Endothelial cell of umbilical vein (primary cell): ENCODE measurements around the gene TFAP2A. TPM values are rescaled to one million over a fixed set of nuclear protein-coding genes. Genes with fewer than 3 reads are reported as not detected.

Experiments
- BruUV-seq: library from RNA; stranded (reverse); fragments of 400-500 nt; replicated peaks from 2 replicates; lab custom pipeline; 2021; lab: Mats Ljungman, UMichigan
- CTCF ChIA-PET: fragments of 300-600, 350-600 bp; sonication (Branson Sonifier 250); formaldehyde crosslinking; loops from one replicate; lab custom pipeline; 2021; ENCODE audit warnings: antibody characterized with exemption, inconsistent platforms; lab: Charles Lee
- POLR2A ChIA-PET: fragments of 300-600, 350-600 bp; sonication (Branson Sonifier 250); formaldehyde crosslinking; loops from one replicate; lab custom pipeline; 2021; ENCODE audit warnings: antibody characterized with exemption, inconsistent platforms; lab: Charles Lee
- DNase-seq: peaks from one replicate; pipeline ENCODE4 v3.0.0-alpha.2; 2011; ENCODE audit warnings: low read depth, low spot score
- FAIRE-seq: peaks from 2 replicates; lab custom pipeline; 2011; peaks lifted over from hg19 to GRCh38; lab: Jason Lieb, UNC
- H2AFZ ChIP-seq: 2 replicates; pipeline ENCODE4 v1.6.0; 2012; ENCODE audit warnings: low read depth, low read length, control low read depth, inconsistent platforms
- H3K27ac ChIP-seq: 2 replicates; pipeline ENCODE4 v1.5.1; 2011; ENCODE audit warnings: low read depth, mild to moderate bottlenecking, control low read depth, low read length, moderate library complexity; ENCODE audit not compliant: insufficient read depth
- H3K27me3 ChIP-seq, 2 experiments: 2 replicates each; pipeline versions ENCODE4 v1.6.0 to v1.6.1; 2011; ENCODE audit warnings: low read length in 2 of 2, mixed read lengths in 1 of 2; ENCODE audit not compliant: control insufficient read depth in 2 of 2, insufficient read depth in 2 of 2
- H3K36me3 ChIP-seq, 2 experiments: 2 replicates in 1 of 2; 3 replicates in 1 of 2; pipeline ENCODE4 v1.5.1; 2011; ENCODE audit warnings: low read length in 2 of 2, mild to moderate bottlenecking in 1 of 2, moderate library complexity in 1 of 2; ENCODE audit not compliant: control insufficient read depth in 2 of 2, insufficient read depth in 2 of 2; ENCODE audit errors: extremely low read depth in 1 of 2
- H3K4me1 ChIP-seq: 3 replicates; pipeline ENCODE4 v1.5.1; 2011; ENCODE audit warnings: mild to moderate bottlenecking, low read length; ENCODE audit not compliant: control insufficient read depth, insufficient read depth; ENCODE audit errors: extremely low read depth
- H3K4me2 ChIP-seq: 2 replicates; pipeline ENCODE4 v1.6.1; 2011; ENCODE audit warnings: low read length, control low read depth, mixed read lengths; ENCODE audit not compliant: insufficient read depth
- H3K4me3 ChIP-seq, 3 experiments: fragments of 200-600 bp in 1 of 3; sonication (generic), shearing (Covaris generic) in 1 of 3; replicated peaks in 1 of 3; 2 replicates each; pipeline ENCODE4 v1.5.1; 2011 to 2016; ENCODE audit warnings: control low read depth in 3 of 3, low read length in 3 of 3, mild to moderate bottlenecking in 2 of 3, inconsistent platforms in 1 of 3, low read depth in 1 of 3, moderate library complexity in 1 of 3; ENCODE audit not compliant: insufficient read depth in 1 of 3
- H3K79me2 ChIP-seq: 2 replicates; pipeline ENCODE4 v1.6.0; 2012; ENCODE audit warnings: low read length, inconsistent platforms; ENCODE audit not compliant: control insufficient read depth, insufficient read depth
- H3K9ac ChIP-seq: replicated peaks from 2 replicates; pipeline ENCODE3; 2011; ENCODE audit warnings: low read length, control low read depth; ENCODE audit not compliant: insufficient read depth; ENCODE audit errors: extremely low read depth
- H3K9me1 ChIP-seq: replicated peaks from 3 replicates; pipeline ENCODE4 v1.6.0; 2011; ENCODE audit warnings: mild to moderate bottlenecking, low read length; ENCODE audit not compliant: control insufficient read depth, insufficient read depth; ENCODE audit errors: extremely low read depth
- H3K9me3 ChIP-seq: replicated peaks from 2 replicates; pipeline ENCODE4 v1.5.1; 2012; ENCODE audit warnings: low read length, inconsistent platforms; ENCODE audit not compliant: control insufficient read depth, insufficient read depth
- H4K20me1 ChIP-seq: replicated peaks from 2 replicates; pipeline ENCODE3; 2011; ENCODE audit warnings: mild to moderate bottlenecking, low read length; ENCODE audit not compliant: control insufficient read depth, insufficient read depth; ENCODE audit errors: extremely low read depth
- EZH2 ChIP-seq: IDR thresholded peaks from 2 replicates; pipeline ENCODE4 v1.6.1; 2012; ENCODE audit warnings: borderline replicate concordance, low read depth, mild to moderate bottlenecking, moderate library complexity, low read length, inconsistent platforms; ENCODE audit not compliant: severe bottlenecking
- FOS ChIP-seq: IDR thresholded peaks from 2 replicates; pipeline ENCODE4 v1.6.1; 2011; ENCODE audit warnings: mild to moderate bottlenecking, low read length, moderate library complexity, borderline replicate concordance; ENCODE audit not compliant: insufficient read depth
- GATA2 ChIP-seq: IDR thresholded peaks from 2 replicates; pipeline ENCODE4 v1.7.0; 2011; ENCODE audit warnings: low read depth, mild to moderate bottlenecking, moderate library complexity, mixed read lengths, low read length; ENCODE audit not compliant: insufficient read length, insufficient read depth
- JUN ChIP-seq: IDR thresholded peaks from 2 replicates; pipeline ENCODE4 v1.6.1; 2011; ENCODE audit warnings: borderline replicate concordance, low read depth; ENCODE audit not compliant: insufficient read length, insufficient read depth
- MYC ChIP-seq: IDR thresholded peaks from one replicate; pipeline ENCODE4 v1.6.1; 2011; ENCODE audit warnings: mild to moderate bottlenecking, low read depth, low read length
- POLR2A ChIP-seq: IDR thresholded peaks from 2 replicates; pipeline ENCODE4 v1.6.1; 2012; ENCODE audit warnings: low read depth, mild to moderate bottlenecking, control low read depth, low read length
- POLR2AphosphoS5 ChIP-seq: IDR thresholded peaks from 2 replicates; pipeline ENCODE4 v1.6.1; 2012; ENCODE audit warnings: low read depth, mild to moderate bottlenecking, control low read depth, low read length, moderate library complexity; ENCODE audit not compliant: insufficient read depth
- dilution Hi-C: fragments of 300-500 bp; cut with MboI; formaldehyde crosslinking; loops from one replicate; pipeline ENCODE4 v1.15.0; 2019; ENCODE audit warnings: low sequenced_read_pairs; ENCODE audit not compliant: extremely low pct_ligation_motif_present
- intact Hi-C: fragments of 100-400 bp; cut with micrococcal nuclease; formaldehyde crosslinking; loops from one replicate; pipeline ENCODE4 v1.10.0; 2022
- polyA plus RNA-seq, 4 experiments: library from polyadenylated mRNA; depleted of rRNA in 3 of 4; stranded (reverse) in 3 of 4; unstranded in 1 of 4; fragments of >200 nt; gene quantifications; 2 replicates each; pipeline versions ENCODE4 v1.2.1 to v1.2.3, GENCODE V29; 2011 to 2012; ENCODE audit warnings: missing spikeins in 1 of 4
- total RNA-seq: library from RNA; stranded (reverse); gene quantifications from 2 replicates; pipeline ENCODE4 v1.2.3, GENCODE V29; 2021
- TF ChIP-seq, protein P1 (sequence below): IDR thresholded peaks from 2 replicates; pipeline ENCODE4 v1.6.1; 2011; ENCODE audit not compliant: insufficient read depth, insufficient read length
- TF ChIP-seq, protein P2 (sequence below), 2 donors: IDR thresholded peaks; 1 replicate in 1 of 2; 2 replicates in 1 of 2; pipeline ENCODE4 v1.5.1; 2011; ENCODE audit warnings: low read length in 2 of 2, mild to moderate bottlenecking in 2 of 2, moderate library complexity in 2 of 2, control low read depth in 1 of 2, inconsistent platforms in 1 of 2, low read depth in 1 of 2; ENCODE audit not compliant: insufficient read depth in 1 of 2; ENCODE audit errors: extremely low read depth in 1 of 2

The TFAP2A gene
- total and polyA plus RNA-seq, 2 donors (not counting 3 experiments of a cell fraction or from before 2014, with no cell fraction given): 0.06 TPM; not detected in 1

DNA sequence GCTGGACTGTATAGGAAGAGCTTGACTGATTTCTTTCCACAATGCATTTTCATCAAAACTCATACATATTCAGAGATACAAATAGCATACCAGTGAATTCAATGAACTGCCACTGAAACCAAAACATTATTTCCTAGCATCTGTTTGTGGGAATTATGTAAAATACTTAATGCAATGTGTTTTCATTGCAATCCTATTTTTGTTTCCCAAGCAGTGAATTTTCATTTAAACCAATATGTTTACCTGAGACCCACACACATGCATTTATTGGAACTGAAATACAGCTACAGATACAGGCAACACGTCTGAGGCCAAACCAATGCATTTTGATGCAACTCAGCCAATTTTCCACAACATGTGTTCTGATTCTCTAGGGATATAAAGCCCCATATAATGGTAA lies 33.2 kb upstream of the TFAP2A start:
- H3K79me2 ChIP-seq: no peaks in the 10 kb centered on the region
- no peaks in the 10 kb centered on the region for H3K4me1 ChIP-seq
- DNase-seq (no peak), FAIRE-seq (no peak)
- H3K36me3 ChIP-seq: no peaks in the 10 kb centered on the region
- no peak overlapping the region for H2AFZ ChIP-seq
- no peak overlapping the region for H3K4me3 ChIP-seq
- TF ChIP-seq GATA2: no peak
- TF ChIP-seq, protein P1, sequence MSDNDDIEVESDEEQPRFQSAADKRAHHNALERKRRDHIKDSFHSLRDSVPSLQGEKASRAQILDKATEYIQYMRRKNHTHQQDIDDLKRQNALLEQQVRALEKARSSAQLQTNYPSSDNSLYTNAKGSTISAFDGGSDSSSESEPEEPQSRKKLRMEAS: no peak
- TF ChIP-seq JUN: no peak
- TF ChIP-seq MYC: no peak
- TF ChIP-seq FOS: no peak
- TF ChIP-seq POLR2A: no peak
- TF ChIP-seq, protein P2, sequence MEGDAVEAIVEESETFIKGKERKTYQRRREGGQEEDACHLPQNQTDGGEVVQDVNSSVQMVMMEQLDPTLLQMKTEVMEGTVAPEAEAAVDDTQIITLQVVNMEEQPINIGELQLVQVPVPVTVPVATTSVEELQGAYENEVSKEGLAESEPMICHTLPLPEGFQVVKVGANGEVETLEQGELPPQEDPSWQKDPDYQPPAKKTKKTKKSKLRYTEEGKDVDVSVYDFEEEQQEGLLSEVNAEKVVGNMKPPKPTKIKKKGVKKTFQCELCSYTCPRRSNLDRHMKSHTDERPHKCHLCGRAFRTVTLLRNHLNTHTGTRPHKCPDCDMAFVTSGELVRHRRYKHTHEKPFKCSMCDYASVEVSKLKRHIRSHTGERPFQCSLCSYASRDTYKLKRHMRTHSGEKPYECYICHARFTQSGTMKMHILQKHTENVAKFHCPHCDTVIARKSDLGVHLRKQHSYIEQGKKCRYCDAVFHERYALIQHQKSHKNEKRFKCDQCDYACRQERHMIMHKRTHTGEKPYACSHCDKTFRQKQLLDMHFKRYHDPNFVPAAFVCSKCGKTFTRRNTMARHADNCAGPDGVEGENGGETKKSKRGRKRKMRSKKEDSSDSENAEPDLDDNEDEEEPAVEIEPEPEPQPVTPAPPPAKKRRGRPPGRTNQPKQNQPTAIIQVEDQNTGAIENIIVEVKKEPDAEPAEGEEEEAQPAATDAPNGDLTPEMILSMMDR (IDR thresholded peaks at IDR 0.05; ENCODE audit: extremely low read depth in 1 of 2, insufficient read depth in 1 of 2, low read depth in 1 of 2, low read length in 2 of 2): no peak
- TF ChIP-seq POLR2AphosphoS5: no peak
- TF ChIP-seq EZH2: no peak
- dilution Hi-C loops: no loop called here
- no peak overlapping the region for H3K9ac ChIP-seq
- H3K9me1 ChIP-seq: no peaks in the 10 kb centered on the region
- no peaks in the 10 kb centered on the region for H3K27me3 ChIP-seq
- ChIA-PET POLR2A (no interaction called here), CTCF (no interaction called here)
- no peaks in the 10 kb centered on the region for H3K9me3 ChIP-seq
- no peak overlapping the region for H3K4me2 ChIP-seq
- no TSS peak for BruUV-seq
- no peaks in the 10 kb centered on the region for H4K20me1 ChIP-seq
- intact Hi-C loops: no loop called here
- no peak overlapping the region for H3K27ac ChIP-seq
